HUES48 (cell line): ENCODE results near the gene BANK1.

ENCODE experiments used
- H3K27ac ChIP-seq: one replicate; pipeline ENCODE4 v1.7.0; 2013; ENCODE audit warnings: low read depth, low read length, inconsistent platforms
- H3K27me3 ChIP-seq: 2 replicates; pipeline ENCODE4 v1.6.1; 2013; ENCODE audit warnings: mild to moderate bottlenecking, low read length; ENCODE audit not compliant: control insufficient read depth, insufficient read depth
- H3K36me3 ChIP-seq: 2 replicates; pipeline ENCODE4 v1.6.1; 2013; ENCODE audit warnings: low read length; ENCODE audit not compliant: control insufficient read depth, insufficient read depth
- H3K4me1 ChIP-seq: 2 replicates; pipeline ENCODE4 v1.6.1; 2013; ENCODE audit warnings: mild to moderate bottlenecking, low read length; ENCODE audit not compliant: control insufficient read depth, insufficient read depth
- H3K4me3 ChIP-seq: 2 replicates; pipeline ENCODE4 v1.5.1; 2013; ENCODE audit warnings: mild to moderate bottlenecking, low read depth, low read length
- H3K9ac ChIP-seq: 2 replicates; pipeline ENCODE4 v1.6.1; 2013; ENCODE audit warnings: mild to moderate bottlenecking, low read depth, low read length, moderate library complexity
- H3K9me3 ChIP-seq: 2 replicates; pipeline ENCODE4 v1.6.1; 2013; ENCODE audit warnings: low read length; ENCODE audit not compliant: control insufficient read depth, insufficient read depth

Gene BANK1

DNA sequence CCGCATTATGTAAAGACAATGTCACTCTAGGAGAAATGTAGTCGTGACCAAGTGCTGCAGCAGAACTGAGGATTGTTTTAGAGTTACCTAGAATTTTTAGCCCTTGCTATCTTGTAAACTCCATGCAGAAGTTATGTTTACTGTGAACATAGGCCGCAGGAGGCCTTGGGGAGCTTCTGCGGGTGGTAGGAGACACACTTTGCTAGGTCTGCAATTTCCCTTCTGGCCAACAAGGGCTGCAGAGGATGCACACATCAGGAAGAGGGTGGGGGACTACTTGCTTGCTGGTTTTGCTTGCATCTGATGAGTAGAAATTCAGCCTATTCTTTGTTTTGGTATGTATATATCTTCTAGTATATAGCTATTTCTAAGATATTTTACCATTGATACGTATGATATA, 23.1 kb downstream of the BANK1 start:
- Histone ChIP-seq H3K9ac (no peak overlapping the region), H3K4me3 (no peak overlapping the region), H3K27ac (no peak overlapping the region)

GRCh38 chr4:101818362-101818761, 27.8 kb downstream of the BANK1 start:
- Histone ChIP-seq H3K4me3 (no peak overlapping the region), H3K9ac (no peak overlapping the region), H3K4me1 (no peaks in the 10 kb centered on the region), H3K27ac (no peak overlapping the region), H3K9me3 (no peaks in the 10 kb centered on the region), H3K36me3 (no peaks in the 10 kb centered on the region), H3K27me3 (no peaks in the 10 kb centered on the region)

More for the DNA sequence above, 23.1 kb downstream of the BANK1 start:
- Histone ChIP-seq H3K4me1 (no peaks in the 10 kb centered on the region), H3K9me3 (no peaks in the 10 kb centered on the region), H3K27me3 (no peaks in the 10 kb centered on the region), H3K36me3 (no peaks in the 10 kb centered on the region)

DNA sequence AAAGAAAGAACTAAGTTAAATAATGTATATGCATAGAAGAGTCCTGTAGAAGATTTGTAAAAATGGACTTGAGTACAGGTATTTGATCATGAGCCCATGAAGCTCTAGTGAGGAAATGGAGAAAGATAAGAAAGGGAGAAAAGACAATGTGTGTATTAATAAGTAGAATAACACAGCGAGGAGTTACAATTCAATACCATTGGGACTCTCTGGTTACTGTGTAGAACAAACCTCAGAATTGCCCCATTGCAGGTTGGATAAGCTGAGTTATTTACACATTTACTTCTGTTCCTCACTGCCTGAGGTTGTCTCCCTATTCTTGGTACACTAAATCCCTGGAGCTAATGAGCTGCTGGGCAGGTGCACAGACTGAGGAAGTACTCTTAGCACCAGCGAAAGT, 33.3 kb downstream of the BANK1 start:
- Histone ChIP-seq H3K9me3 (no peaks in the 10 kb centered on the region), H3K4me3 (no peak overlapping the region), H3K27me3 (no peaks in the 10 kb centered on the region), H3K27ac (no peak overlapping the region), H3K9ac (no peak overlapping the region), H3K36me3 (no peaks in the 10 kb centered on the region), H3K4me1 (no peaks in the 10 kb centered on the region)

GRCh38 chr4:101824500-101824899, 34.0 kb downstream of the BANK1 start:
- H3K4me3 ChIP-seq = no peak overlapping the region
- H3K9me3 ChIP-seq = no peaks in the 10 kb centered on the region
- H3K9ac ChIP-seq = no peak overlapping the region
- no peaks in the 10 kb centered on the region for H3K27me3 ChIP-seq
- H3K4me1 ChIP-seq = no peaks in the 10 kb centered on the region
- H3K27ac ChIP-seq = no peak overlapping the region
- no peaks in the 10 kb centered on the region for H3K36me3 ChIP-seq

- Histone ChIP-seq H3K4me1 (no peaks in the 10 kb centered on the region), H3K9me3 (no peaks in the 10 kb centered on the region), H3K36me3 (no peaks in the 10 kb centered on the region), H3K27me3 (no peaks in the 10 kb centered on the region), H3K9ac (no peak overlapping the region), H3K27ac (no peak overlapping the region), H3K4me3 (no peak overlapping the region)
These were observed 35.4 kb downstream of the BANK1 start for GRCh38 chr4:101825953-101826352.

- Histone ChIP-seq H3K9me3 (no peaks in the 10 kb centered on the region), H3K4me3 (no peak overlapping the region), H3K4me1 (no peaks in the 10 kb centered on the region), H3K9ac (no peak overlapping the region), H3K27me3 (no peaks in the 10 kb centered on the region), H3K36me3 (no peaks in the 10 kb centered on the region), H3K27ac (no peak overlapping the region)
These were observed 41.3 kb downstream of the BANK1 start for GRCh38 chr4:101831816-101832215.

DNA sequence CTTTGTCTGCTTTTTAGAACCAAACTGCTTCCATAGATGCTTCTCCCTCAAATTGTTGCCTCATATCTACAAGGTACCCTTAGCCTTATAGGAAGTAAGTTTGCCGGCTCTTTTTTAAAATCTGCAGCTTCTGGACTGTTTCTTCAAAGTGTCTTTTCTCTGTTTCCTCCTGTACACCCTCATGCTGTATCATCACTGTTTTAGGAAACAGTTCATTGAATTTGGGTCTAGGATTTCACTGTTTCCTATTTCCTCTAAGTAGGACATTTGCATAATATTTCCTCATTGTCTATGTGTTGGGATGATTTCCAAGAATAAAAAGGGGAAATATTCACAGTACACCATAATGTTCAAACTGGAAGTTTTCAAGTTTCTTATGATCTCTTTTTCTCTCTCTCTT, 43.0 kb downstream of the BANK1 start:
- Histone ChIP-seq H3K27ac (no peak overlapping the region), H3K4me1 (no peaks in the 10 kb centered on the region), H3K9ac (no peak overlapping the region), H3K9me3 (no peaks in the 10 kb centered on the region), H3K36me3 (no peaks in the 10 kb centered on the region), H3K4me3 (no peak overlapping the region), H3K27me3 (no peaks in the 10 kb centered on the region)

- H3K9ac ChIP-seq = no peak overlapping the region
- H3K4me3 ChIP-seq = no peak overlapping the region
- H3K9me3 ChIP-seq = no peaks in the 10 kb centered on the region
- no peaks in the 10 kb centered on the region for H3K4me1 ChIP-seq
- no peaks in the 10 kb centered on the region for H3K27me3 ChIP-seq
- no peaks in the 10 kb centered on the region for H3K36me3 ChIP-seq
- H3K27ac ChIP-seq = no peak overlapping the region
These were observed 44.8 kb downstream of the BANK1 start for GRCh38 chr4:101835121-101835904.

GRCh38 chr4:101843054-101843453, 52.5 kb downstream of the BANK1 start:
- Histone ChIP-seq H3K4me3 (no peak overlapping the region), H3K27ac (no peak overlapping the region), H3K27me3 (no peaks in the 10 kb centered on the region), H3K9me3 (no peaks in the 10 kb centered on the region), H3K9ac (no peak overlapping the region), H3K36me3 (no peaks in the 10 kb centered on the region), H3K4me1 (no peaks in the 10 kb centered on the region)

- H3K9ac ChIP-seq = no peak overlapping the region
- H3K4me3 ChIP-seq = no peak overlapping the region
- no peaks in the 10 kb centered on the region for H3K36me3 ChIP-seq
- no peak overlapping the region for H3K27ac ChIP-seq
- no peaks in the 10 kb centered on the region for H3K4me1 ChIP-seq
- no peaks in the 10 kb centered on the region for H3K27me3 ChIP-seq
- H3K9me3 ChIP-seq = no peaks in the 10 kb centered on the region
These were observed 56.0 kb downstream of the BANK1 start for GRCh38 chr4:101846550-101846949.

DNA sequence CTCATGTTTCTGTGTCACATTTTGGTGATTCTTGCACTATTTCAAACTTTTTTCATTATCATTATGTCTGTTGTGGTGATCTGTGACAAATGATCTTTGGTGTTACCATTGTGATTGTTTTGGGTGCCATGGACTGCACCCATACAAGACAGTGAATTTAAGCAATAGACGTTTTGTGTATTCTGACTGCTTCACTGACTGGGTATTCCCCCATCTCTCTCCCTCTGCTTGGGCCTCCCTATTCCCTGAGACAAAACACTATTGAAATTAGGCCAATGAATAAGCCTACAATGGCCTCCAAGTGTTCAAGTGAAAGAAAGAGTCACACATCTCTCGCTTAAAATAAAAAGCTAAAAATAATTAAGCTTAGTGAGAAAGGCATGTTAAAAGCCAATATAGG, 60.2 kb downstream of the BANK1 start:
- Histone ChIP-seq H3K9me3 (no peaks in the 10 kb centered on the region), H3K9ac (no peak overlapping the region), H3K27ac (no peak overlapping the region), H3K4me1 (no peaks in the 10 kb centered on the region), H3K4me3 (no peak overlapping the region), H3K27me3 (no peaks in the 10 kb centered on the region), H3K36me3 (no peaks in the 10 kb centered on the region)
